ENCODE measurements around the gene ZDHHC9. TPM values are rescaled to one million over a fixed set of nuclear protein-coding genes. Genes with fewer than 3 reads are reported as not detected.
"Not testable (repeated sequence)": the region's sequence is repeated elsewhere in the genome, so short reads cannot be mapped to it uniquely, and the experiment has no call there.

The ZDHHC9 gene
- 10 to 100 TPM; 13.4 TPM for total RNA-seq

DNA sequence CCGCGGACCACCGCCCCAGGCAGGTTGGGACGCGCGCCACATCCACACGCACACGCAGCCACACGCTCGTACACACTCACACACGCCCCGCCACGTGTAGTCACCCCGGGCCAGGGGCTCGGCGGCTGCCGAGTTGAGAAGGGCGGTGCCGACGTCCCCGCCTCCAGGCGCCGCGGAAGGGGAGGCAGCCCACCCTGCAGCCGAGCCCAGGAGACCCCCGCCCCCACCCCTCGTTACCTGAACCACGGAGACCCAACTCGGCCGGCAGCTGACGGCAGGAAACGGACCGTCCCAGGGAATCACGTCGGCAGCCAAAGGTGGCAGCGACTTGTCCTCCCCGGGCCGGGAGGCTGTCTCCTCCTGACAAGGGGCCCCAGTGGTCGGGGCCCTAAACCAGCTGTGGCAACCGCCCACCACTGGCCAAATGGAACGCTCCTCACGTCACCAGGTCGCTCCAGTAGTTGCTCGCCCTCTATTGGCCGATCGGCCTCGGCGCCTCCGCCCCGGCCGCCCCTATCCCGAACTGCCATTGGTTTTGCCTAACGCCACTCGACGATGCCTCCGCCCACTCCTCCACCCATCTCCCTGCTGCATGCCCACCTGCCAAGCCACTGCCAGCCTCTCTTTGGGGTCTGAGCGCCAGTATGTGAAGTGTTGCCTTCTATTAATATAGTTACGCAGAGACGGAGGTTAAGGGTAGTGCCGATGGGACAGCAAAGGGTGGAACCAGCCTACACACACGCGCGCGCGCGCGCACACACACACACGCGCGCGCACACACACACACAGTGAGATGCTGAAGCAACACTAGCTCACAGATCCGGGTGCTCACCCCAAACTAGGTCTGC, at the start of gene ZDHHC9:
Gene ZDHHC9, minus strand, starts transcription at position 428 of the 848 bp plus-strand sequence. CDS start 1,941 bp downstream, outside the sequence.
- CTCF ChIA-PET, result interaction anchor here (1.0 kb wide), 1 partner anchor 217 kb away, joined by 3 read pairs; no protein-coding TSS in a partner anchor
- POLR2A ChIA-PET, result interaction anchor here (0.6 to 1.0 kb wide), 3 partner anchors 16 to 62 kb away, joined by 3 to 6 read pairs (median 6); partner anchors contain the start of gene UTP14A

DNA sequence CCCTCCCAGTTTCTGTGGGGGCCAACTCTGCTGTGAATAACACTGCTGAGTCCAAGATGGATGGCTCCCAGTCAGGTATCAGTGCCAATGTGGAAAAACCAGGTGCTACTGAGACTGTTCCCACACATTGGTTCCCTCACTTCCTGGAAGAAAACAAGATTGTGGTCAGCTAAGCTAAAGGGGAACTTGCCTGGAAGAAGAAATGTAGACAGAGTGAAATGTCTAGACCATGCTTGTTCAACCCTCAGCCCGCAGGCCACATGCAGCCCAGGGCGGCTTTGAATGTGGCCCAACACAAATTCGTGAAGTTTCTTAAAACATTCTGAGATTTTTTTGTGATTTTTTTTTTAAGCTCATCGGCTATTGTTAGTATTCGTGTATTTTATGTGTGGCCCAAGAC, 33.7 kb upstream of the ZDHHC9 start:
- CTCF ChIA-PET, result no interaction called here
- POLR2A ChIA-PET, result no interaction called here

DNA sequence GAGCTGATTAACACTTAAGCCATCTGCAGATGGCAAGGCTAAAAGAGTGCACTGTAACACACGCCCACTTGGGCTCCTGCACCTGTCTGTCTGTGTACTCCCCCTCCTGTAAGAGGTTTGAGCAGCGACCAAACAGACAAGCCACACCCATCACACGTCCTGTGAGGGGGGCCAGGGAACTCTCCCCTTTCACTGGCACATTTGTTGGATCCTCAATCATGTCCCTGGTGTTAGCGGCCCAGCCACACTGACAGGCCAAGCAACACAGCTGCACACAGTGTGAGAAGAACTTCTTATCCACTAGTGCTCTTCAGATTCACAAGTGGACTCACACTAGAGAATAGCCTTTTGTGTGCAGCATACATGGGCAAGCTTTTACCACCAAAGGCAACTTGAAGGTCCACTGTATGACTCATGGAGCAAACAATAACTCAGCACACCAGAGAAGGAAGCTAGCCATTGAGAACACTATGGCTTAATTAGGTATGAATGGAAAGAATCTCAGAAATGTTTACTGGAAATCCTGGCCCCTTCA, 33.2 kb upstream of the ZDHHC9 start:
- POLR2A ChIA-PET, result no interaction called here
- CTCF ChIA-PET, result no interaction called here

DNA sequence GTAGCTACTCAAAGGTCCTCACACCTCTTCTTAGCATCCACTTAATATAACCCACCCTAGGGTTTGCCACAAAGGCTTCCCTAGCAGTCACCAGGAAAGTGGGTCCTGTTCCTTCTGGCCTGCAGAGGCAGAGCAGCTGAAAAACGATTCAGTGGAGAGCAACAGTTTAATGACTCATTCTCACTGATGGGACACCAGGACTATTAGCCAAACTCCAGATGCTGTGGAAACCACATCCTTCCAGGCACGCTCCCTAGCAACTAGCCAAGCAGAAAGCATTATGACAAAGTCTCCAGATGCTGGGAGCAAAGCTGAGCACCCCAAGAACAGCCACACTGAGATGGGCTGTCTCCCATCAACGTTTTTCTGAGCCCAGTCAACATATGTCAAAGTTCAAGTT, 32.0 kb upstream of the ZDHHC9 start:
- CTCF ChIA-PET, result no interaction called here
- POLR2A ChIA-PET, result no interaction called here

DNA sequence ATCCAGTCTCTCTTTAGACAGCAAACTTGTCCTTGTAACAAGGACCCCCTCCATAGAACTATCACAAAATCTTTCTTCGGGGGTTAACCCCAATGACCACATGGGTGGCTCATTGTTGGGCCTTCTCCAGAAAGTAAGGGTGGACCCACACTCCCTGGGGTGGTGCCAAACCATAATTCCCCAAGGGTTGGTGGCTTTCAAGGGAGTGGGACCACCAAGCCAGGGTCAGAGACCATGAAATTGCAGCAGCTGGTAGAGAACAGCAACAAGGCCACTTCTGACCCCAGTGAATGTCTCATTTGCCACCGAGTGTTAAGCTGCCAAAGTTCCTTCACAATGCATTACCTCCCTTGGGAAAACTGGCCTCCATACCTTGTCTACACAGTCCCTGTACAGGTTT, 28.8 kb upstream of the ZDHHC9 start:
- POLR2A ChIA-PET, result no interaction called here
- CTCF ChIA-PET, result no interaction called here

- CTCF ChIA-PET, POLR2A ChIA-PET: not testable (repeated sequence)
Observed at GRCh38 chrX:129866321-129866720, 22.6 kb upstream of the ZDHHC9 start.

DNA sequence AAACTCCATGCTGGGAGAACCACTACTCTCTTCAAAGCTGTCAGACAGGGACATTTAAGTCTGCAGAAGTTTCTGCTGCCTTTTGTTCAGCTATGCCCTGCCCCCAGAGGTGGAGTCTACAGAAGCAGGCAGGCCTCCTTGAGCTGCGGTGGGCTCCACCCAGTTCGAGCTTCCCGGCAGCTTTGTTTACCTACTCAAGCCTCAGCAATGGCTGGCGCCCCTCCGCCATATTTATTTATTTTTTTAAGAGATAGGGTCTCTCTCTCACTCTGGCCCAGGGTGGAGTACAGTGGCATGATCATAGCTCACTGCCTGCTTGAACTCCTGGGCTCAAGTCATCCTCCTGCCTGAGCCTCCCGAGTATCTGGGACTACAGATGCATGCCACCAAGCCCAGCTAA, 15.4 kb upstream of the ZDHHC9 start:
- POLR2A ChIA-PET, CTCF ChIA-PET: not testable (repeated sequence)

- POLR2A ChIA-PET, CTCF ChIA-PET: not testable (repeated sequence)
Observed at GRCh38 chrX:129851825-129852224, 8.1 kb upstream of the ZDHHC9 start.

GRCh38 chrX:129846716-129847115, 3.0 kb upstream of the ZDHHC9 start:
- CTCF ChIA-PET, result no interaction called here
- POLR2A ChIA-PET, result no interaction called here

DNA sequence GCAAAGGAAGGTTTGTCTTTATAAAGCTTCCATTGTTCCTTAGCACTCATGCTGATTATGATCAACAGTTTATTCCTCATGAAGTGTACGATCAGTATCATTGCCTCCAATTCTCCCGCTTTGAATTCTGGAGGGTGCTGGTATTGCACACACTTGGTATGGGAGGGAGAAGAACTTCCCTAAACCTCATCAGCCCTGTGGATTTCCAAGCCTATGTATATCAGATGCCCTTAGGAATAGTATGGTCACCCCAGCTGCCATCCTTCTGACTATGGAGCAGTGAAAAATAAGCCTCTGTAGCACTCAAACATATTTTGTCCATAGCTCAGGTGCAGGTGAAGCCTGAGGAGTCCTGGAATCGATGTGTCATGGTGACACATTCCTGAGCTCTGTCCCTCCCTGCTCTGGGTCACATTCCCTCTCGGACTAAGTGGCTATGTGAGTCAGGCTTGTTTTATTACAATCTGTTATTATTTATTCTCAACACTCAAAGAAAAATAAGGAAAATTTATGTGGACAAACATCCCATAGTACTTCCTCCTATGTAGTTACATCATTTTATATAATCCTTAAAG, 2.0 kb upstream of the ZDHHC9 start:
- CTCF ChIA-PET, result no interaction called here
- POLR2A ChIA-PET, result no interaction called here

DNA sequence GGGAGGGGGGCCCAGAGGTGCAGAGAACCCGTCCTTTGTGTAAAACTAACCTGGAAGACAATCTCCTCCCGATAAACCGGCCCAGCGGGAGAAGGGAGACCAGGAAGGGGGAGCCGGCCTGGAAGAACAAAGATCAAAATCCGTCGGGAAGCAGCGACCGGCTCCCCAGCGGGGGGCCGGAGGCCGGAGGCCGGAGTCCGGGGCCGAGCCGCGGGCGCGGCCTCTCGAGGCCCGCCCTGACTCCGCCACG, 552 bp downstream of the ZDHHC9 start:
- CTCF ChIA-PET, result interaction anchor here (1.0 kb wide), 1 partner anchor 218 kb away, joined by 3 read pairs; no protein-coding TSS in a partner anchor
- POLR2A ChIA-PET, result interaction anchor here (0.6 kb wide), 1 partner anchor 59 kb away, joined by 3 read pairs; no protein-coding TSS in a partner anchor

GRCh38 chrX:129842510-129843208, 1.0 kb downstream of the ZDHHC9 start:
- CTCF ChIA-PET, result no interaction called here
- POLR2A ChIA-PET, result no interaction called here

GRCh38 chrX:129840344-129840743, 3.3 kb downstream of the ZDHHC9 start:
- ChIA-PET CTCF (no interaction called here), POLR2A (no interaction called here)

DNA sequence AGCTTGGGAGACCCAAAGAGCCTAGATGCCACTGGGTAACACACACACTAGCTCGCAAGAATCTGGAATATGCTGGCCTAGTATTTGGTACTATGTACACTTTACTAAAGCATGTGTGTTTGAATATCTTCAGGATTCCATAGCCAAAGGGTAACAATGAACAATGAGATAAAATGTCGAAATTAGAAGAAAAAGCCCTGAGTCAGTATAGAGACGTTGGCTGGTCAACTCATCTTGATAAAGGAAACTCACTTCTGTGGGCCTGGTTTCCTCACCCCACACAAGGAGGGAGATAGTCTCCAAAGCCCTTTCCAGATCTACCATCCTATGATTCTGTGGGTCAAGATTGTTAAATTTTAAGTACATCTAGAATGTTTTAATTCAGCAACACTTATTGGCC, 6.9 kb downstream of the ZDHHC9 start:
- ChIA-PET CTCF (no interaction called here), POLR2A (no interaction called here)

- CTCF ChIA-PET, result no interaction called here
- POLR2A ChIA-PET, result interaction anchor here (0.6 kb wide), 1 partner anchor 110 kb away, joined by 5 read pairs; no protein-coding TSS in a partner anchor
Observed at GRCh38 chrX:129833153-129833990, 10.3 kb downstream of the ZDHHC9 start.

GRCh38 chrX:129831091-129831885, 12.4 kb downstream of the ZDHHC9 start:
- ChIA-PET POLR2A (no interaction called here), CTCF (no interaction called here)

GRCh38 chrX:129830494-129830893, 13.2 kb downstream of the ZDHHC9 start:
- POLR2A ChIA-PET, result no interaction called here

GRCh38 chrX:129825746-129826505, 17.8 kb downstream of the ZDHHC9 start:
- POLR2A ChIA-PET, result no interaction called here
- CTCF ChIA-PET, result no interaction called here

More at GRCh38 chrX:129830494-129830893, 13.2 kb downstream of the ZDHHC9 start:
- CTCF ChIA-PET, result no interaction called here

All from activated CD8-positive, alpha-beta memory T cell treated with anti-CD3 and anti-CD28 coated beads for 36 hours (primary cell).